Endothelial cell (in vitro differentiated cells): Measurements from ENCODE around the gene AIMP1. TPM values are rescaled to one million over a fixed set of nuclear protein-coding genes. Genes with fewer than 3 reads are reported as not detected.
"Not testable (repeated sequence)": the region's sequence is repeated elsewhere in the genome, so short reads cannot be mapped to it uniquely, and the experiment has no call there.

Source experiments
- DNase-seq: peaks from one replicate; pipeline ENCODE4 v3.0.0; 2021; ENCODE audit warnings: low spot score
- H3K27ac Mint-ChIP-seq: one replicate; pipeline ENCODE4 v1.8.0; 2021; ENCODE audit warnings: mixed read lengths, inconsistent platforms; ENCODE audit not compliant: unreplicated experiment
- H3K27me3 Mint-ChIP-seq: one replicate; pipeline ENCODE4 v1.8.0; 2021; ENCODE audit warnings: mild to moderate bottlenecking, moderate library complexity, mixed read lengths, inconsistent platforms; ENCODE audit not compliant: unreplicated experiment
- H3K36me3 Mint-ChIP-seq: one replicate; pipeline ENCODE4 v1.8.0; 2021; ENCODE audit warnings: mild to moderate bottlenecking, low read depth, mixed read lengths, inconsistent platforms; ENCODE audit not compliant: unreplicated experiment
- H3K4me1 Mint-ChIP-seq: one replicate; pipeline ENCODE4 v1.8.0; 2021; ENCODE audit warnings: mild to moderate bottlenecking, mixed read lengths, inconsistent platforms; ENCODE audit not compliant: unreplicated experiment
- H3K4me3 Mint-ChIP-seq: one replicate; pipeline ENCODE4 v1.8.0; 2021; ENCODE audit warnings: mild to moderate bottlenecking, mixed read lengths, inconsistent platforms; ENCODE audit not compliant: unreplicated experiment
- H3K9me3 Mint-ChIP-seq: one replicate; pipeline ENCODE4 v1.8.0; 2021; ENCODE audit warnings: mixed read lengths, inconsistent platforms; ENCODE audit not compliant: unreplicated experiment
- total RNA-seq: library from RNA; stranded (reverse); fragmentation: NEBNext Ultra II Directional; extraction: Animal tissue kit (Norgen Biotek cat#: 25700); gene quantifications from one replicate; pipeline ENCODE4 v1.2.1, GENCODE V29; 2021; ENCODE audit not compliant: unreplicated experiment
- TF ChIP-seq, protein P1 (sequence below): fragments of 200-600 bp; sonication (generic); IDR thresholded peaks from one replicate; pipeline ENCODE4 v1.5.0; 2021; ENCODE audit warnings: antibody characterized with exemption; ENCODE audit not compliant: unreplicated experiment

AIMP1 gene
- total RNA-seq, 1 donor from 2014 or later, result 25.4 TPM

DNA sequence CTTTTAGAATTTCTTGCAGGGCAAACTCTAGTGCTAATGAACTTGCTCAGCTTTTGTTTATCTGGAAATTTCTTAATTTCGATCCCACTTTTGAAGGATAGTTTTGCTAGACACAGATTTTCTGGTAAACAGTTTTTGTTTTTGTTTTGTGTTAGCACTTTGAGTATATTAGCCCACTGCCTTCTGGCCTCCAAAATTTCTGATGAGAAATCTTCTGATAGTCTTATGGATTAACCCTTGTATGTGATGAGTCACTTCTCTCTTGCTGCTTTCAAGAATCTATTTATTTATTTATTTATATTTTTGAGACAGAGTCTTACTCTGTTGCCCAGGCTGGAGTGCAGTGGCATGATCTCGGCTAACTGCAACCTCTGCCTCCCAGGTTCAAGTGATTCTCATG lies 79.2 kb downstream of the AIMP1 start:
- Mint-ChIP-seq H3K9me3 (no peaks in the 10 kb centered on the region), H3K4me1 (no peaks in the 10 kb centered on the region), H3K4me3 (no peak overlapping the region), H3K36me3 (peaks cover 3% of the 10 kb centered on the region), H3K27me3 (no peaks in the 10 kb centered on the region), H3K27ac (no peak overlapping the region)
- no peak for DNase-seq
- TF ChIP-seq, protein P1, sequence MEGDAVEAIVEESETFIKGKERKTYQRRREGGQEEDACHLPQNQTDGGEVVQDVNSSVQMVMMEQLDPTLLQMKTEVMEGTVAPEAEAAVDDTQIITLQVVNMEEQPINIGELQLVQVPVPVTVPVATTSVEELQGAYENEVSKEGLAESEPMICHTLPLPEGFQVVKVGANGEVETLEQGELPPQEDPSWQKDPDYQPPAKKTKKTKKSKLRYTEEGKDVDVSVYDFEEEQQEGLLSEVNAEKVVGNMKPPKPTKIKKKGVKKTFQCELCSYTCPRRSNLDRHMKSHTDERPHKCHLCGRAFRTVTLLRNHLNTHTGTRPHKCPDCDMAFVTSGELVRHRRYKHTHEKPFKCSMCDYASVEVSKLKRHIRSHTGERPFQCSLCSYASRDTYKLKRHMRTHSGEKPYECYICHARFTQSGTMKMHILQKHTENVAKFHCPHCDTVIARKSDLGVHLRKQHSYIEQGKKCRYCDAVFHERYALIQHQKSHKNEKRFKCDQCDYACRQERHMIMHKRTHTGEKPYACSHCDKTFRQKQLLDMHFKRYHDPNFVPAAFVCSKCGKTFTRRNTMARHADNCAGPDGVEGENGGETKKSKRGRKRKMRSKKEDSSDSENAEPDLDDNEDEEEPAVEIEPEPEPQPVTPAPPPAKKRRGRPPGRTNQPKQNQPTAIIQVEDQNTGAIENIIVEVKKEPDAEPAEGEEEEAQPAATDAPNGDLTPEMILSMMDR, result no peak

DNA sequence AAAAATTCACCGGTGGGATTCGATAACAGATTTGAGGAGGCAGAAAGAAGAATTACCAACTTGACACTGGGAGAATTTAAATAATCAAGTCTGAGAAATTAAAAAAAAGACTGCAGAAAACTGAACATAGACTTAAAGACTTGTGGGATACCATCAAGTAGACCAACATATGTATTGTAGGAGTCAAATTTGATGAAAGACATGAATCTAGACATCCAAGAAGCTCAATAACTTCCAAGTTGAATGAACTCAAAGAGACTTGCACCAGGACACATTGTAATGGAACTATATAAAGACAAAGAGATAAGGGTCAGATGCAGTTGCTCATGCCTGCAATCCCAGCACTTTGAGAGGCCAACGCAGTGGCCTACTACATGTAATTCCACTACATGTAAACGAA lies 82.5 kb downstream of the AIMP1 start:
- H3K4me1 Mint-ChIP-seq, H3K27me3 Mint-ChIP-seq, H3K9me3 Mint-ChIP-seq, H3K36me3 Mint-ChIP-seq, H3K4me3 Mint-ChIP-seq, H3K27ac Mint-ChIP-seq, DNase-seq: not testable (repeated sequence)

Other genes with a start within 250 kb of the AIMP1 start
- gene TBCK, start 341 bp upstream of the AIMP1 start, total RNA-seq, result 48.6 TPM
- gene GIMD1, start 52.2 kb downstream of the AIMP1 start, total RNA-seq, result not detected